Renal cortical epithelial cell (primary cell): ENCODE results near the gene ATP6V1E1. TPM values are rescaled to one million over a fixed set of nuclear protein-coding genes. Genes with fewer than 3 reads are reported as not detected.
A peak's percentile ranks its signal among the peaks of the same experiment; 100 is the strongest.

Experiments
- DNase-seq: peaks from one replicate; pipeline ENCODE4 v3.0.0-alpha.2; 2011; ENCODE audit warnings: low read depth
- total RNA-seq: library from RNA; depleted of rRNA; stranded (reverse); fragments of >200 nt; gene quantifications from 2 replicates; pipeline ENCODE4 v1.2.3, GENCODE V29; 2014

ATP6V1E1 gene
- total RNA-seq, 1 donor from 2014 or later: 219 TPM

DNA sequence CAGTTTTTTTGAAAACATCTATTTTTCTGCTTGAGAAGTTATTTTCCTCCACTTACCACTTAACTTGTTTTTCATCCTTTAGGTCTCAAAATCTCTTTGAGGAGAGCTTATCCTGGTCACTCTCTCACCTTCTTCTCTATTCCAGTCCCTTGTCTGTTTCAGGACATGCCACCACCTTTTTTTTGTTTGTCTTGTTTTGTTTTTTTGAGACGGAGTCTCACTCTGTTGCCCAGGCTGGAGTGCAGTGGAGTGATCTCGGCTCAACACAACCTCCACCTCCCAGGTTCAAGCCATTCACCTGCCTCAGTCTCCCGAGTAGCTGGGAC, 5.4 kb upstream of the ATP6V1E1 start:
- DNase-seq: no peak

GRCh38 chr22:17633217-17633997, 4.9 kb upstream of the ATP6V1E1 start:
- DNase-seq: peak; percentile 93

DNA sequence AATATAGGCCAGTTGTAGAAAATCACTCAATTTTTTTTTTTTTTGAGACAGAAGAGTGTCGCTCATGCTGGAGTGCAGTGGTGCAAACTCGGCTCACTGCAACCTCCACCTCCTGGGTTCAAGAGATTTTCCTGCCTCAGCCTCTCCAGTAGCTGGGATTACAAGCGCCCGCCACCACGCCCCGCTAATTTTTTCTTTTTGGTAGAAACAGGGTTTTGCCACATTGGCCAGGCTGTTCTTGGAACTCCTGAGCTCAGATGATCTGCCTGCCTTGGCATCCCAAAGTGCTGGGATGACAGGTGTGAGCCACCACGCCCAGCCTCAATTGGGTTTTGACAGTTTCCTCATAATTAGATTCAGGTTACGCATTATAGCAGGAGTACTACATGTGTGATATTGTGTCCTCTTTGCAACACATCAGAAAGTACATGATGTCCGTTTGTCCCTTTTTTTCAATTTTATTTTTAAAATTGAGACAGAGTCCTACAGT, 2.6 kb upstream of the ATP6V1E1 start:
- no peak for DNase-seq

DNA sequence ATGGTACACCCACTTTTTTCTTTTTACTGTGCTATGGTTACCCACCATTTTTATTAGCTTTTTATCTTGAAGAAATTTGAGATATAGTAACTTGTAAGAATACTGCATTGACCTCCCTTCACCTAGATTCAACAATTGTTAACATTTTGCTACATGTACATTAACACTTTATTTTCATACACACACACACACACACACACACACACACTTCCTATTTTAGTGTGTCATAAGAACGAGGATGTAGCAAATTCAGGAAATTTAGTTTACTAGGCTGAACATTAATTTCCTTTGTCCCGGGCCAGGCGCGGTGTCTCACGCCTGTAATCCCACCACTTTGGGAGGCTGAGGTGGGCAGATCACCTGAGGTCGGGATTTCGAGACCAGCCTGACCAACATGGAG, 1.1 kb upstream of the ATP6V1E1 start:
- no peak for DNase-seq

GRCh38 chr22:17629173-17629489, 582 bp upstream of the ATP6V1E1 start:
- no peak for DNase-seq

GRCh38 chr22:17627961-17628405, 566 bp downstream of the ATP6V1E1 start:
- no peak for DNase-seq

GRCh38 chr22:17613280-17613679, 15.3 kb downstream of the ATP6V1E1 start:
- DNase-seq: no peak

DNA sequence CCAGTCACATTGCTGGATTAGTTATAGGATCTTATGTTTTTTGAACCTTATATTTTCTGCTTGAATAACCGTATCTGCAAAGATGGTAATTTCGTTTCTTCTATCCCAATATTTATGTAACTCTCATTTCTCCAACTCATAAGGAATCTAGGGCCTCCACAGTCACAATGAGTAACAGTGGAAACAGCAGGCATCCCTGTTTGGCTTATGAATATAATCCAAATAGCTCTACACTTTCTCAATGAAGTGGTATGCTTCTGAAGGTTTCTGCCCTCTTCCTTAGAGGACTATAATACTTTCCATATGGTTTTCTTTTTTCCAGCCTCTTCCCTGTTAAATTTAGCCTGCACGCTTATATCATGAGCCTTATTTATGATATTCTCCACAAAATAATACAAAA, 16.5 kb downstream of the ATP6V1E1 start:
- no peak for DNase-seq

DNA sequence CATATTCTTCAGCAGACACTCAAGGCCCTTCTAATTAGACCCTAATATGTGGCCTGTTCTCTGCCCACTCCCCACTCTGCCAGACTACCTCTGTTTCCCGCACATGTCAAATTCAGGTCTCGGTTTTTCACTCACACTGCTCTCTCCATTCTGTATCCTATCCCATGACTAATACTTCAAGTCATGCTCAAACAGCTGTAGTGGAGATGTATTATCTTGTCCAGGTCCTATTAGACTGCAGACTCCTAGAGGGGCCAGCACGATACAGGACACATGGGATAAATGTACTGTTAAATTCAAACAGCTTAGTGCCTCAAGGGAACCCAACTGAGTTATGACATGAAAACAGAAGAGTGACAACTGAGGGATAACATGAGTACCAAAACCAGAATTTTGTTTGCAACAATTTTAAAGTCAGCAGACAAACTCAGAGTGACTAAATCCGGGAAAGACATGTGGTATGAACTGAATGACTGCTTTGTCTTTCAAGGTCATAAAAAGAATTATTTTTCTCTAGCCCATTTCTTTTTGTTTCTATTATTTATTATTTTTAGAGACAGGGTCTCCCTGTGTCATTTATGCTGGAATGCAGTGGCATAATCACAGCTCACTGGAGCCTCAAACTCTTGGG, 20.5 kb downstream of the ATP6V1E1 start:
- DNase-seq: no peak

DNA sequence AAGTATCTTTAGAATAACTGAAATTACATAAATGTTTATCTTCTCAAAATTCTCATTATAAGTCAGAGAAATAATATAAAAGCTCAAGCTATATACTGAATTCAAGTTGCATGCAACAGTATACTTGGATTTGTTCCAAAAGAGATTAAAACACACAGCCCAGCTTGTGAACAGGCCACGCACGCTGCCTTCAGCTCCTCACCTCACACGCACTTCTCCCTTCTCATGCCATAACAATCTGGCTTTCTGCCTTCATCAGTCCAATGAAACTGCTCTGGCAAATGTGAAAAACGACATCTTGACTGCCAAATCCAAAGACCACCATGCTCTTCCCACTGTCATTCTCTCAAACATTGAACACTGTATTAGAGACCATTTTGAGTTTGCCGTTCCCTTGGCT, 22.1 kb downstream of the ATP6V1E1 start:
- no peak for DNase-seq

- no peak for DNase-seq
Observed at GRCh38 chr22:17603668-17604067, 24.9 kb downstream of the ATP6V1E1 start.

GRCh38 chr22:17601031-17601430, 27.5 kb downstream of the ATP6V1E1 start:
- DNase-seq: peak; percentile 13

DNA sequence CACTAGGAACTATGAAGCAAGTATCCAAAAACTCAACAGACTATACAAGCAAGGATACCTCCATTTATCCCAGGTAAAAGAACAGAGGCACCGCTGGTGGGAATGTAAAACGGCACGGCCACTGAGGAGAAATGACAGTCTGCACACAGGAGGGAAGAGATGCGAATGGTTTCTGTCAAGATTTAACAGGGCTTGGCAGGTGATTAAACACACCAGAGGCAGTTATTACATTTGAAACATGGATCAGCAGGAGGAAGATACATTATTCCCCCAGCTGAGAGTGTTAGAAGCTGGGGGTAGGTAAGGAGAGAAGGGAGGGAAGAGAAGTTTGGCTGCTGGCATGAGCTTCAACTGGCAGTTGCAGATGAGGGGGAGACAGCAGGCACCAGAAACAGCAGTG, 30.2 kb downstream of the ATP6V1E1 start:
- no peak for DNase-seq

DNA sequence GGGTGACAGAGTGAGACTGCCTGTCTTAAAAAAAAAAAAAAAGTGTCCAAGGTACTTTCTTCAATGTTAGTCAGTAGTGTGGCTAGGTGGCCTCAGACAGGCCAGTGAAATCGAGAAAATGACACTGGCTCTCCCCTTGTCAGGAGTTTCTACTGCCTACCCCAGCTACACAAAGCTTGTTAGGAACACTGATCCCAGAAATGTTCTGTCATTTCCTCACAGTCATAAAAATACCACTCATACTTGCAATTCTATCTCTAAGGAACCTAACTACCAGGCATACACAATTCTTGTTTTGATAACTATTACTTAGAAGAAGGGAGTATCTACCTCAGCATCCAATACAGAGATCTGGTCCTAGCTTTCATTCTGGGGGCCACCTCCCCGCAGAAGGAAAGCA, 31.3 kb downstream of the ATP6V1E1 start:
- peak; percentile 36 for DNase-seq

- no peak for DNase-seq
Observed at GRCh38 chr22:17596226-17596625, 32.3 kb downstream of the ATP6V1E1 start.

GRCh38 chr22:17592201-17592600, 36.3 kb downstream of the ATP6V1E1 start:
- DNase-seq: no peak

DNA sequence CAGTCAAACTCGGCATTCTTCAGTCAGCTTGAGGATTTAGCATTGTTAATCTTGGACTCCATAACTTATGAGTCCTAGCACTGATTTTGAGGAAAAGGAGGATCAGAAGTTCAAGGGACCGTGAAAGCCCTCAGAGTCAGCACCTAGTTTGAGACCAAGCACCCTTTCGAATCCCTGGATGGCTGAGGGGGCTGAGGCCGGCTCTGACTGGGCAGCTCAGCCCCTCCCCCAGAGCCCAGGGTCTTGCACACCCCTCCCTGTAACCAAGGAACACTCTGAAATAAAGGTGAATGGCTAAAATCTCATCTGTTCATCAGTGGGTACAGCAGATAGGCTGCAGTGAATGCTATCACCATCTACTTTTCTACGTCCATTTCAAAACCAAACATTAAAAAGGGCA, 38.0 kb downstream of the ATP6V1E1 start:
- no peak for DNase-seq

- DNase-seq: no peak
Observed at GRCh38 chr22:17589810-17590375, 38.7 kb downstream of the ATP6V1E1 start.

- no peak for DNase-seq
Observed at GRCh38 chr22:17588606-17589005, 39.9 kb downstream of the ATP6V1E1 start.

GRCh38 chr22:17587629-17588028, 40.9 kb downstream of the ATP6V1E1 start:
- no peak for DNase-seq

DNA sequence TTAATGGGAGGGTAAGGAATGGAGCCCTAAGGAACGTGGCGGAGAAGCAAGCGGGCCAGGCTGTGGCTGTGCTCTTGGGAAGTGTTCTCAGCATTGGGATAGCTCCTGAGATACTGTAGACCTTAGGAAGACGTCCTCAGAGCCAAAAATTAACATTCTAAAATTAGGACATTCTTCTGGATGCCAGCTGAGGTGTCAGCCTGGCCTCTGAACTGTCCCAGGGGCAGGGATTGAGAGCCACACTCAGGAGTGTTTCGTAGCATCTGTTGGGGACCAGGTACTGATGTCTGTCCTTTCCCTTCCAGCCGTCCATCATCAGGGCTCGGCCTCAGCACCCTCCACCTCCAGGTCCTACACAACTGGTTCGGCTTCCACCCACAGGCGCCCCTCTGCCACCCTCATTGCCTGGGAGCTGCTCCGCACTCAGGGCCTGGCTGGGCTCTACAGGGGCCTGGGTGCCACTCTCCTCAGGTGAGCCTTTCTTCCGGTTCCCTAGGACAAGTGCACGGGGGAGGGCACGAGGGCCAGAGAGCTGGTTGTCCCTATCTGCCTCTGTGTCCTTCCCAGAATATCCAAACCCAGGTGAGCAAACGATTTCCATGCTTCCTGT, 41.6 kb downstream of the ATP6V1E1 start:
- DNase-seq: no peak

- DNase-seq: no peak
Observed at GRCh38 chr22:17583151-17583550, 45.4 kb downstream of the ATP6V1E1 start.

DNA sequence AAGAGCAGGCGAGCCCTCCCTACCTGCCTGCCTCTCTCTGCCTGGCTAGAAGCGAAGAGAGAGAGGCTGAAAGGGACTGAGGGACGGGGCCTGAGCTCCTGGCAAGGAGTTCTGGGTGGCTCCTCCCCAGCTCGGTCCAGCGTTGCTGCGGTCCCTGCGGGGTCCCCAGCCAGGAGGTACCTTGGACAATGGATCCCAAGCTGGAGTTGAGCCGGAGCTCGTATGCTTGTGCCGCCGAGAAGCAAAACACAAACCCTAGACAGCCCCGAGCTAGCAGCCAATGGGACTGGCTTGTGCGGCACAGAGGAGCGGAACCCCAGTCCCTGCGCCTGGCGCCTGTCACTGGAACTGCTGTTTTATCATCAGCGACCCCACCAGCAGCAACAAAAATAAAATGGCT, 46.9 kb downstream of the ATP6V1E1 start:
- DNase-seq: no peak
